Measurements from ENCODE around the gene CEP112.
"Not testable (repeated sequence)": the region's sequence is repeated elsewhere in the genome, so short reads cannot be mapped to it uniquely, and the experiment has no call there.

Gene CEP112

DNA sequence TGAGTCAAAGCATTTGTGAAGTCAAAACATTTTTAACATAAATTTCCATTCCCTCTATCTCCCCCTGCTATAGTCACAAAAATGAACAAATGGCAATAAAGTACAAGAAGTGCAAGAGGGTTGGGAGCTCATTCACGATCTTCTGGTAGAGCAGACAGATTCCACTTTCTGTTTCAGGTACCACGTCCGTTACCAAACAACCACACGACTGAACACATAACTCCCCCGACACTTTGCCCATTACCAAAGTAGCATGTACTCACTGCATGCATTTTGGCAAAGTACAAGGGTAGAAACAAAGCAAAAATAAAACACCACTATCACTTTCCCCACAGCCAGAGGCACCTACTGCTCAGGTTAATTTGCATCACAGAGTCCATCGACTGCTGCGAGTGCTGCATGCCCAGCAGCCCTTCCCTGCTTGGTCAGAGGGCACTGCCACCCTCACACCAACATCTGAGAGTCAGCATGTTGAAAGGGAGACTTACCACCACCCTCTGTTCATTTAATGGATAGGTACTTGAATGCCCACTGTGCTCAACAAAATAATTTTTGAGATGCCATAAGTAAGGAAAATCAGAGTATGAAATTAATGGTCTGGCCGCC is 480.2 kb downstream of the CEP112 start:
- no peak for DNase-seq

DNA sequence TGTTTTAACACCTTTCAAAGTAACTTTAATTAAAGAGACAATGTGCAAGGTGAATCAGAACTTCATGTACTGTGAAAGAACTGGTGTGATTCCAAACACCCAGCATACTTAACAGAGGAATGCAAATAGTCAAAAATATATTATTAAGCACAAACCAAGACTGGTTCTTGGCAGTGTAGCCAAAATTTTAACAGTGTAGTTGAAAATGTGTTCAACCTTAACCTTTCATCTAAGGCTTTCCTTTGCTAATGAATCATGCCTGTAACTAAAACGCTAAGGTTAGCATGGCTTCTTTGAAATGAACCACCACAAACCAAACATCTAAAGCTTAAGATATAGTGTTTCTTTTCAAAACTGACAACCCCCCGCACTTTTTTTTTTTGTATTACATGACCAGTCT is 484.2 kb downstream of the CEP112 start:
- no peak for DNase-seq

DNA sequence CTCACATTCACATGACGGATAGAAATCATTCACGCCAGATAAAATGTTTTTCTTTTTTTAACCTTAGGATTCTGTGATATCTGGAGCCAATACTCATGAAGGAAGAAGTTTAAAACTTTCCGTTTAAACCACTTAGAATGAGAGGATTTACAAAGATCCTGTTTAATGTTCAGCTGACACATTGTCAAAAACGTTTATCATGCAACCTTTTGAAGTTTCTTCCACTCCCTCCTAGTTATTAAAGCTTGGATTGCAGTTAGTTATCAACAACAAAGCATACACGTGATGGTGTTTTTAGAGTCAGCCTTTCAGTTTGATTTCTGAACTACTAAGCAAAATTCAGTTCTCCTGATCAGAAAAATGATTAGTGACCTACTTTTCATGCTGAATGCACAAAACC is 487.2 kb downstream of the CEP112 start:
- DNase-seq, result no peak

DNA sequence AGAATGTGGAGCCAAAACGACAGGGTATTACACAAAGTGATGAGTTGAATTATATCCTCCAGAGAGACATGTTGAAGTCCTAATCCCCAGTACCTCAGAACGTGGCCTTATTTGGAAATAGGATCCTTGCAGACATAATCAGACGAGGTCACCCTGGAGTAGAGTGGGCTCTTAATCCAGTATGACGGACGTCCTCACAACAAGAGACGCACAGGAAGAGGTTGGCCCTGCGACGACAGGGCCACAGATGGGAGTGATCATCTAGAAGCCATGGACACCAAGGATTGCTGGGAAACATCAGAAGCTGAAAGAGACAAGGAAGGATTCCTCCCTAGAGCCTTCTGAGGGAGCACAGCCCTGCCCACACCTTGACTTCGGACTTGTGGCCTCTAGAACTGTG is 488.0 kb downstream of the CEP112 start:
- no peak for DNase-seq

DNA sequence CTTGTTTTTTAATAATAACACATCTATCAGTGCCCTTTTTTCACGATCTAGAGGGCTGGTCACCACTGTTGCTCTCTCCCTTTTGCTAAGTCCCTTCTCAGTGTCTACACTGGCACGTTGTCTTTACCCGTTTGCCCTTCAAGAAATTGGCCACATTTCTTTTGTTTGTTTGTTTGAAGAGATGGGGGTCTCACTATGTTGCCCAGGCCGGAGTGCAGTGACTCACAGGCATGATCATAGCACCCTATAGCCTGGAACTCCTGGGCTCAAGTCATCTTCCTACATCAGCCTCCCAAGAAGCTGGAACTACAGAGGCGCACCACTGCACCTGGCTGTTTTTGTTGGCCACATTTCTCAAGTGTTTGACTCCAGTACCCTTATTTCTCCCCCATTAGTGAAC is 492.5 kb downstream of the CEP112 start:
- DNase-seq, result no peak

DNA sequence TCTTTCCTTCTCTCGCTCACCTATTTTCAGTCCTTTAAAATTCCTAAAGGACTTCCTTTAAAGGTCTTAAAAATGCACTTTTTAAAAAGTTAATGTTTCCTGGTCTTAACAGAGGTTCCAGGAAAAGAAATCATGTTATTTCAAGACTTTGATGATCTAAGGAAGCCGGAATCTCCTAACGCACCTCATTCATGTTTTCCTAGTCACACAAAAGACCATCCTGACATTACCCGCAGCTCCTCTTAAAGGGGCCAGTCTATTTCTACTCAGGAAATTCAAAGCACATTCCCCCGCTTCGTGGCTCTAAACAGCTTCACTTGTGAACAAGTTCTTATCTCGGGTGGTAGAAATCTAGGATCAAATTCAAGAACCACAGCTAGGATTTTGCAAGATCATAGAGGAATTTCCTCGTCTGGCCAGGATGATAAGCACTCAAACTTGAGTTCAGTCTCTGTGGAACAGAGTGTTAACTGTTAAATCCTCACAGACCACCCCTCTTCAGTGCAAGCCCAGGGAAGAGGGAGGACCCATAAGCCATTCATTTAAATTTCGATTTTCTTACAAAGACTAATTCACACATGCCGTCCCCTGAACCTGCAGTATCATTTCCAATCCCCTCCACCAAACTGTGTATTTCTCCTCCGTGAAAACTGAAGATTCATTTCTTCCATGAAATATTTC is 493.4 kb downstream of the CEP112 start:
- no peak for DNase-seq

DNA sequence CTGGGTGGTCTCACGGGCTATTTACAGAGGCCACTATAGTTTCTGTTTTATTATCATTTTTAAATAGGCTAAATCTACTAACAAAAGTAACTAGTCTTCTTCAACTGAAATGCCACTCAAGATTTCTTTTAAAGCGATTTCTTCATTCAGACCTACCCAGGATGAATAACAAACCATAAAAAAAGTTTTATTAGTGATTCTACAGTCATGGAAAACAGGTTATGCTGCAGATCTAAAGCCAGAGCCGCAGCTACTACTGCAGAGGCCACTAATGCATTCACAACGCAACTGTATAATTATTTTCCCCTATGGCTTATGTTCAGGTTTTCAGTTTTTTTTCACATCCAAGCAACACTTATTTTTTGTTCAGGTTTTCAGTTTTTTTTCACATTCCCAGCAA is 494.3 kb downstream of the CEP112 start:
- DNase-seq, result no peak

DNA sequence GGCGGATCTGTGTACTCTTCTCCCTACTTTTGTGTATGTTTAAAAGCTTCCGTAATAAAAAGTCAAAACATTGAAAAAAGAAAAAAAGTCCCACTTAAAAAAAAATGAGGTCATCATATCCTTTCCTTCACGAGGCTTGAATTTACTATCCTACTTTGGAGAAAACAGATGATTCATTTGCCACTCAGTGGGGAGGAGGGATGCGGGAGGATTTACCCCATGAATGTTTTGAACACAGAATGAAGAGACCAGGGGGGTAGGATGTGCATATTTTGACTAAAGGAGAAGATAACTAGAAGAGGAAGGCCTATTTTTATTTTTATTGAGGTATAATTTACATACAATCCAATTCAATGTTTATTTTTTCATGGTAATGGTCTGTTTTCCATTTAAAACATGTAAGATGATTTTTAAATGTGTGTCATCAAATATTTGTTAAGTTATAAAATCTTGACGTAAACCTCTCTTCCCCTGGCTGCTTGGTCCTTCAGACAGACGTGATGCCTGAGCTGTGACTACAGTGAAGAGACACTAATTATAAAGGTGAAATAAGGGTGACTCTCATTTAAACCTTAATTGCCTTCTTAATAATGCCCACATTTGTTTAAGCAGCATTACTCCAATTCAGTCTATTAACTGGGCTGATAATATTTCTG is 495.1 kb downstream of the CEP112 start:
- no peak for DNase-seq

DNA sequence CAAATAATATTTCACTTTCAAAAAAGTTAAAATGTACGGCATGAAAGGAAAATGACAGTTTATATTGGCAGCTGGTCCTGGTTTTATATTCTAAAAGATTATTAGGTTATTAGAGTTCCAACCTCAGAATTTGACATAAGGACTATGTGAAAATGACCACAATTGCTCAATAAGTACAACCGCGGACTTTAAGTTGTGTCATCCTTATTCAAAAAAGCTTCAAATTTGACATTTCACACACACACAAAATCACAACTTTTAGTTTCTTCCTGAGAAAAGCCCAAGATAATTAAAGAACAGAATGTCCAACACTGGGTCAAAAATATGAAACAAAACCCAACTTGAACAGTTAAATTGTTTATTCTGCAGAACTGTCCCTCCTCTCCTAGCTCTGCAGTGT is 497.3 kb downstream of the CEP112 start:
- no peak for DNase-seq

DNA sequence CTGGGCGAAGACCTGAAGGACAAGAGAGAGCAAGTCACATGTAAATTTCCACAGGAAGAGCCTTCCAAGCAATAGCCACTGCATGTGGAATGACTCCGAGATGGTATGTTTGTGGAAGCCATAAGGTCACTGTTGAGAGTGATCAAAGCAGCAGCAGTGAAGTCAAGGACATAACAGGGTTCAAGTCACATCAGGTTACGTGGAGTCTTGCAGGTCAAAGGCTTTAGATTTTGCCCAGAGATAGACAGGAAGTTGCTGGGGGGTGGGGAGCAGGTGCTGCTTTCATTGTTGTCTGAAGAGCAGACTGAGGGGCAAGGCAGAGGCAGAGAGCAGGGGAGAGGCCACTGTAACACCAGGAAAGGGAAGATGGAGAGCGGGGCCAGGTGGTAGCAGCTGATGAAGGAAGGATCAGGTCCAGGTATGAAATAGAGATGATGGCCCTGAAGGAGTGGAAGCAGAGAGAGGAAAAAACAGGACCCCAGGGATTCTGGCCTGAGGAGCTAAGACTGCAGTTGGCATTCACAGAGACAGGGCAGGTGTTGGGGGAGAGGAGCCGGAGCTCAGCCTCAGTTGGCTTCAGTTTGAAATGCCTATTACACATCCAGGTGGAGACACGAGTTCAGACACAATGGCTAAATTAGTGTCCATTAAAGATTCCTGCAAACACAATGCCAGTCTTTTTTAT is 501.2 kb downstream of the CEP112 start:
- no peak for DNase-seq

DNA sequence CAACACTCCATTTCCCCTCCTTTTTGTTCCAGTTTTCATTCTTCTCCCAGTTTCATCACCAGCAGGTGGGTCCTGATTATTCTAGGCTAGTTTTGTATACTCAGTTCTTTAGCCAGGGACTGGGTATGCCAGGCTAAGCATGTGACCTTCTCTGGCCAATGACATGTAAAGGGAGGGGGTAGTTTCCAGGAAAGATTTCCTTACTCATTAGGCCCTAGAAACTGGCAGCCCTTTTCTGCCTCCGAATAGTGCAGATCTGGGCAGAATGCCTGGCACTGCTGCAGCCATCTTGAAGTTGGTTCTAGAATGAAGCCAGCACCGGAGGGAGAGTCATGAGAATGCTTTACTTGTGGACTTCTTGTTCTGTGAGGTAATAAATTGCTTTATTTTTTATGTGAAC is 503.6 kb downstream of the CEP112 start:
- DNase-seq, result no peak

DNA sequence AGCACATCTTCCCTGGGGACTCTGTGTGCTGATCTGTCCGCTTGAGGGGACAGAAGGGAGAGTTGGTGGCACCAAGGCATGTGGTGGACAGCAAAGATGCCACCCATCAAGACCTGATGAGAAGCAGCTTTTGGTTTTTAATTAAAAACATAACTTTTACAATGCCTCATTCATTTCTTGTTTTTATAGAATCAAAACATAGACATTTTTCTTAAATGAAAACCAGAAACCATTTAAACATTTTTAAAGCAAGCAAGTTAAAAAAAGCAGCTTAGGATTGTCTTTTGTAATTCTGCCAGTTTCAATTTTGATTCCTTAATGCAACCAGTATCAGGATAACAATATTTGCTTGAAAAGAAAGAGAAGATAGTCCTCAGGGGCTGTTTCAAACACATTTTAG is 506.8 kb downstream of the CEP112 start:
- no peak for DNase-seq

DNA sequence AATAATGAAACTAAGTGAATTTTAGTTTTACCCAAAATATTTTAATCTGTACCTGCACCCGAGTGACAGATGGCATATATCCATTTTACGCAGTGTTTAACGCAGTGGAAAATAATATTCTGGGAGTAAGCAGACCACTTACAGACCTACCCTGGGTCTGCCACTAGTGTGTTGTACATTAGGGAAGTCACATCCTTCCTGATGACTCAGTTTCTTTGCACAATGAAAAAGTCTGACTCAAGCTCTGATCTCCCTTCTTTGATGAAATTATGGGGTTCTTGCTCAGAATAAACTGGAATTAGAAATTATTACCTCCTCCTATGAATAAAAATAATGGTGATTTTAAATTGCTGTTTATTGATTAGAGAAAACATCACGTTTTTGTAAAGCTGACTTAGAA is 507.3 kb downstream of the CEP112 start:
- DNase-seq, result no peak

DNA sequence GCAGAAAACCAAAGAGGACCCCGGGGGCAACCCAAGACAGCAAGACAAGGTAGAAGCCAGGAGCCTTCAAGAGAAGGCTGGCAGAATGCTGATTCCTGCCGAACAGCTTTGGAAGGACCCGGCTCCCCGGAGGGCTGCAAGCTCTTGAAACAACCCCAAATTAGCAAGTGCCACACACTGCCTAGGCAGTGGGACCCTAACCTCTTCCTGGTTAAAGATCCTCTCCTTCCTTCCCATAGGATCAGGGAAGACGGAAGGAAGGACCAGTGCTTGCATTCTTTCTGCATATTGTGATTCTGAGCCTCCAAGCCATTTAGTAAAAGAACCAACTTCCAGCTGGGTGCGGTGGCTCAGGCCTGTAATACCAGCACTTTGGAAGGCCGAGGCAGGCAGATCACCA is 508.5 kb downstream of the CEP112 start:
- no peak for DNase-seq

DNA sequence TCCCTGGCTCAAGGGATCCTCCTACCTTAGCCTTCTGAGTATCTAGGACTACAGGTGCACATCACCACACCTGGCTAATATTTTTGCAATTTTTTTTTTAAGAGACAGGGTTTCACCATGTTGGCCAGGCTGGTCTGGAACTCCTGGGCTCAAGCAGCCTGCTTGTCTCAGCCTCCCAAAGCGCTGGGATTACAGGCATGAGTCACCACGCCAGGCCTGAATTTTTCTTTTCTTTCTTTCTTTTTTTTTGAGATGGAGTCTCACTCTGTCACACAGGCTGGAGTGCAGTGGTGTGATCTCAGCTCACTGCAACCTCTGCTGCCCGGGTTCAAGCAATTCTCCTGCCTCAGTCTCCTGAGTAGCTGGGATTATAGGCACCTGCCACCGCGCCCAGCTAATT is 510.2 kb downstream of the CEP112 start:
- not testable (repeated sequence) for DNase-seq

DNA sequence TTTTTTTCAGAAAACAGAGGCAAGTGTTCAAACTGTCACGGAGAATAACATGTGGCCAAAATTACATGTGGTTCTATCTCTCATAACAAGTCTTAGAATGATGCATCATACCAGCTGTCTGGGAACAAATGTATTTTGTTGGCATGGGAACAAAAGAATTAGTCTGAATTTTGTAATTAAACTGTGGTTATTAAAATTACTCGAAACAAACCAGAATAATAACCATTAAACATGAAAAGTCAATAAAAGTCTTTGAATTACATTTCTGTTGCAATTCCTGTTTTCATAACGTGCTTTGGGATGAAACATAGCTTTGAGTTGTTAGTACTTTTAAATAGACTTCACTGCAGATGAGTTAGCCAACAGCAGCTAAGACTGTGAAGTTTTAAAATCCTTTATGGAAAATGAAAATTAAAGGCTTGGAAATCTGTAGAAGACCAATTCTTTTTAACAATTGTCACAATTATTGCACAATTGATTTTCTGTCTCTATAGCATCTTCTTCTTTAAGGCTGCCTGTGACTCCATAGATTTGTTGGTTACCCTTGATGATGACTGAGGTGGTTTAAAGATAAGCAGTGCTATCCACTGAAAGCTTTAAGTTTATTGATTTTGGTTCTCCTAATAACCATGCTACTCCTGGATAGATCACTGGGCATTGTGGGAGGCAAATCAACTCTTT is 512.6 kb downstream of the CEP112 start:
- DNase-seq, result no peak

DNA sequence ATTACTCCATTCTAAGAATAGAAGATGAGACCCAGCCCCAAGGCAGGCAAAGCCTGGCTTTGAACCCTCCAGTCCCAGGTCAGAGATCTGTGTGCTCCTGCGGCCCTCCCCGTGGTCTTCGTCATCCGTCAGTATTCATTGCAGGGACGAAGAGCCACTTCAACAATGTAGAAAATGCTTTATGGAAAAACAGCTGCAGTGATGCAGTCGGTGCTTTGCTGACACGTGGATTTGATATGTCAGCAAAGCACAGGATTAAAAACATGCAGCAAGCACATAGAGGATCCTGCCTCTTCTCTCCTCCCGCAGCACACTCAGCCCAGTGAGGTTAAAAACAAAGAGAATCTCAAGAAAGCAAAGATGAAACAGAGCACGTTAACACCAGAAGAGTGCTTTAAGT is 513.4 kb downstream of the CEP112 start:
- peak; percentile 54 for DNase-seq

DNA sequence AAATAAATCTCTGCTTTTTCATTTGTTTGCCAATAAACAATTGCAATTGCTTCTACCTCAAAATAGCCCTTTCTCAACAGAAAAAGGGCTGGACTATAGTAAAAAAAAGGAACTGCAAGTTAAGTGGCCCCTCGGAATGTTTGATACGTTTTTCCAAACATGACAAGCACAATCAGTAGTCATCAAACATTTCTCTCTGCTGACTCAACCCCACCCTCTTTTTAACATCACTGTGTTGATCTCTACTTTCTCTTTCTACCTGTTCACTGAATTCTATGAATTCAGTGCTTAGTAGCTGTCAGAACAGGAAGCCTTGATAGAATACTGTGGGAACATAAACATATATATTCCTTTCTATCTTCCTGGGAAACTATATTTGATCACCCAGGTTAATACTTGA is 514.0 kb downstream of the CEP112 start:
- DNase-seq, result no peak

DNA sequence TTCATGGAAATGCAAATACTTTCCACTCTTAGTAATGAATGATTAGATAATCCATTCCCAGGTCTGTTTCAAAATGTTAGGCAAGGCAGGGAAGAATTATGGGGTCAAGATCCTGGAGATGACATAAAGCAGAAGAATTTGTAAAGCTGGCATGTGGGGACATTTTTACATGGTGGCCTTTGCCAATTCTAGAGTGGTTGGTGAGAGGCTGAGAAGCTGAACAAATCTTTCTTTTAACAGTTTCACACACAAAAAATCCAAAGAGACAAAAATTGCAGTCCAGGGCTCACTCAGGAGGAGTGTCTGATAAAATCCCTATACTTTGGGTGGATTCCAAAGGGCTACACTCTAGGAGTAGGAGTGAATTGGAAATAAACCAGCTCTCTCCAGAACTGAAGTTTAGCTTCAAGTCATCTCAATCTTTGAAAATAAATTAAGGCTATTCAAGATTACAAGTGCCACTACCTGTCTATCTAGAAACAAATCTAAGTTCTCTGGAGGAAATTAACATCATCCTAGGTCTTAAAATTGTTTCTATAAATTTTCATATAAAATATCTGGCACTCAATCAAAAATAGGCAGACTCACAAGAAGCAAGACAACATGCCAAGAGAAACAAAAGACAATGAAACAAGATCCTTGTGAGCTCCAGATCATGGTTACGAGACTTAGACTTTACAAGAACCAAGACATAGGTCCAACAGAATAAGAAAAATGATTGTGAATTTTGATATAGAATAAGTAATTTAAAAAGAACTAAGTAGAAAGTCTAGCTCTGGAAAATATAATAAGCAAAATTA is 517.5 kb downstream of the CEP112 start:
- DNase-seq, result no peak

DNA sequence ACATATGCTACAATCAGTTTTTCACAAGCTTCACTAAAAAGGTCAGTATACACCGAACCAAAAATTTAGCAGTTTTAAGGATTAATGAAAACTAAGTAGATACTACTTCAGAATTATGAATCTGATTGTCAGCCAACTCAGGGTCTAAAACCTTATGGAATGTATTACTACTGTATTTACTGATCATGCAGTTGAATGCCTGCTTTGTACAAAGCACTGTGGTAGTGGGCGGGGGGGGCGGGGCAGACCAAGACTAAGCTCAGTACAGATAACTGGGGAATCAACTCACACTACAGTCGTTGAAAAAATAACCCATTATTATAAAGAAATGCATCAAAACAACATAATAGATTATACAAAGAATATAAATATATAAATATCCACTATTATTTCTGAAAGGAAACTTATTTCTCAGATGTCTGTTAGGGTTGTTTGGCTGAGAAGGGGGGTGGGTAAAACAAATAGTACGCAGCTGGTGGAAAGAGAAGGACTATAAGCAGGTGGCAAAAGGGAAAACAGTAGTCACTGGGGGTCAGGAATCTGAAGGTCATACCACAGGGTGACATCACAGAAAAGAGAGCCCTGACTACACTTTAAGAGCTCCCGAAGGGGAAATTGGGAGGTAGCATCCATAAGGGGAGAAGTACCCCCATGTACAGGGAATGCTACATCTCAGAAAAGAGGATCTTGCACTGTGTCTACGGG is 521.1 kb downstream of the CEP112 start:
- no peak for DNase-seq

DNA sequence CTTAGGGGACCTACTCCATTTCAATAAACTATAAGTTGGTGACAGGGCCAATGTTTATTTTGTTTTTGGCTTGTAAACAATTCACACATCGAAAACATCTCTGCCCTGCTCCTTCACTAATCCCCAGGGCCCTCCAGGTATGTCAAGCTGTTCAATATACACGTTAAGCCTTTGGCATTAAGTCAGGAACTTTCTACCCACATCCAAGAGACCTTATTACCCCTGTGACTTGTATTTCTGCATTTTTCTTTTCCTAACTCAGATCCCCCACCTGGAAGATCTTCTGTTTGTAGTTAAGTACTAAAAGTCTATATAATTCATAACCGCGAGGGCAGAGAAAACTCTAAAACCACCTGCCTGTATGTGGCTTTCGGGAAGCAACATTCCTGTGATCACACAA is 523.7 kb downstream of the CEP112 start:
- DNase-seq, result no peak

DNA sequence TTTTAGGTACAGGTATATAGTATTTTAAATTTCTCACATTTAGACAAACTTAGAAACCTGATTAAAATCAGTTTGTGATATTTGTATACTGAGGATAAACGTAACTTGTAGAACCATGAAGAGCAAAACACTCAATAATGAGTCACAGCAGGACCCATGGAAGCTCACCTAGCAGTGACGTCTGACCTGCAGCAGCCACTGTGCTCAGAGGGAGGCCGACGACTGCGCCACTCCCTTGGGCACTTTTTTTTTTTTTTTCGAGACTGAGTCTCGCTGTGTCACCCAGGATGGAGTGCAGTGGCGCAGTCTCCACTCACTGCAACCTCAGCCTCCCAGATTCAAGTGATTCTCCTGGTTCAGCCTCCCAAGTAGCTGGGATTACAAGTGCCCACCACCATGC is 524.3 kb downstream of the CEP112 start:
- no peak for DNase-seq
